ENCODE measurements around the gene RBM20.

RBM20 gene

GRCh38 chr10:110808123-110808522 lies 164.0 kb downstream of the RBM20 start:
- Histone ChIP-seq H3K4me2 (ENCODE audit: low read length) (no peak overlapping the region), H3K27ac (peak overlapping the region; percentile 59), H3K27me3 (ENCODE audit: control insufficient read depth, insufficient read depth, low read length) (no peaks in the 10 kb centered on the region), H3K9me3 (ENCODE audit: control insufficient read depth, low read length) (no peaks in the 10 kb centered on the region), H3K79me2 (peaks cover 2% of the 10 kb centered on the region), H3K36me3 (ENCODE audit: control insufficient read depth, insufficient read depth, low read length) (no peaks in the 10 kb centered on the region), H3K4me3 (ENCODE audit: low read depth, low read length) (no peak overlapping the region), H3K4me1 (peaks cover 46% of the 10 kb centered on the region), H2AFZ (peak overlapping the region; percentile 33), H3K9ac (no peak overlapping the region)
- TF ChIP-seq CTCF (IDR thresholded peaks at IDR 0.05): no peak

GRCh38 chr10:110808615-110809014 lies 164.5 kb downstream of the RBM20 start:
- no peak overlapping the region for H3K9ac ChIP-seq
- H3K4me3 ChIP-seq (ENCODE audit: low read depth, low read length): no peak overlapping the region
- H3K4me2 ChIP-seq (ENCODE audit: low read length): no peak overlapping the region
- H3K4me1 ChIP-seq: peaks cover 41% of the 10 kb centered on the region
- TF ChIP-seq CTCF (IDR thresholded peaks at IDR 0.05): no peak
- H3K79me2 ChIP-seq: peaks cover 2% of the 10 kb centered on the region
- H3K27me3 ChIP-seq (ENCODE audit: control insufficient read depth, insufficient read depth, low read length): no peaks in the 10 kb centered on the region
- no peaks in the 10 kb centered on the region for H3K9me3 ChIP-seq (ENCODE audit: control insufficient read depth, low read length)
- peak overlapping the region; percentile 33 for H2AFZ ChIP-seq
- no peaks in the 10 kb centered on the region for H3K36me3 ChIP-seq (ENCODE audit: control insufficient read depth, insufficient read depth, low read length)
- H3K27ac ChIP-seq: peak overlapping the region; percentile 59

- Histone ChIP-seq H3K4me1 (peaks cover 29% of the 10 kb centered on the region), H3K9ac (no peak overlapping the region)
- no peak for TF ChIP-seq CTCF (IDR thresholded peaks at IDR 0.05)
Observed at GRCh38 chr10:110810625-110811024, 166.5 kb downstream of the RBM20 start.

GRCh38 chr10:110811791-110812581 lies 167.8 kb downstream of the RBM20 start:
- Histone ChIP-seq H3K4me3 (ENCODE audit: low read depth, low read length) (no peak overlapping the region), H3K36me3 (ENCODE audit: control insufficient read depth, insufficient read depth, low read length) (no peaks in the 10 kb centered on the region), H3K27ac (no peak overlapping the region), H3K9me3 (ENCODE audit: control insufficient read depth, low read length) (no peaks in the 10 kb centered on the region), H3K27me3 (ENCODE audit: control insufficient read depth, insufficient read depth, low read length) (no peaks in the 10 kb centered on the region), H3K4me2 (ENCODE audit: low read length) (no peak overlapping the region), H3K79me2 (peaks cover 7% of the 10 kb centered on the region), H3K9ac (no peak overlapping the region), H2AFZ (no peak overlapping the region), H3K4me1 (peaks cover 21% of the 10 kb centered on the region)
- no peak for TF ChIP-seq CTCF (IDR thresholded peaks at IDR 0.05)

More at GRCh38 chr10:110810625-110811024, 166.5 kb downstream of the RBM20 start:
- H3K27me3 ChIP-seq (ENCODE audit: control insufficient read depth, insufficient read depth, low read length): no peaks in the 10 kb centered on the region
- H3K4me2 ChIP-seq (ENCODE audit: low read length): no peak overlapping the region
- H3K9me3 ChIP-seq (ENCODE audit: control insufficient read depth, low read length): no peaks in the 10 kb centered on the region
- H3K36me3 ChIP-seq (ENCODE audit: control insufficient read depth, insufficient read depth, low read length): no peaks in the 10 kb centered on the region
- no peak overlapping the region for H3K4me3 ChIP-seq (ENCODE audit: low read depth, low read length)
- H3K27ac ChIP-seq: no peak overlapping the region
- no peak overlapping the region for H2AFZ ChIP-seq
- peaks cover 2% of the 10 kb centered on the region for H3K79me2 ChIP-seq

- Histone ChIP-seq H3K4me3 (ENCODE audit: low read depth, low read length) (no peak overlapping the region), H3K4me1 (peaks cover 19% of the 10 kb centered on the region), H3K9me3 (ENCODE audit: control insufficient read depth, low read length) (no peaks in the 10 kb centered on the region), H3K27me3 (ENCODE audit: control insufficient read depth, insufficient read depth, low read length) (no peaks in the 10 kb centered on the region), H3K4me2 (ENCODE audit: low read length) (no peak overlapping the region), H3K79me2 (peaks cover 7% of the 10 kb centered on the region), H2AFZ (no peak overlapping the region), H3K9ac (no peak overlapping the region), H3K36me3 (ENCODE audit: control insufficient read depth, insufficient read depth, low read length) (no peaks in the 10 kb centered on the region), H3K27ac (no peak overlapping the region)
- no peak for TF ChIP-seq CTCF (IDR thresholded peaks at IDR 0.05)
Observed at GRCh38 chr10:110812583-110812982, 168.4 kb downstream of the RBM20 start.

Data from parathyroid adenoma (tissue), 2 donors.